ENCODE data around the gene ATRIP. TPM values are rescaled to one million over a fixed set of nuclear protein-coding genes. Genes with fewer than 3 reads are reported as not detected.

ATRIP gene
- total RNA-seq, 2 donors from 2014 or later, result 7.7 to 16.5 TPM

DNA sequence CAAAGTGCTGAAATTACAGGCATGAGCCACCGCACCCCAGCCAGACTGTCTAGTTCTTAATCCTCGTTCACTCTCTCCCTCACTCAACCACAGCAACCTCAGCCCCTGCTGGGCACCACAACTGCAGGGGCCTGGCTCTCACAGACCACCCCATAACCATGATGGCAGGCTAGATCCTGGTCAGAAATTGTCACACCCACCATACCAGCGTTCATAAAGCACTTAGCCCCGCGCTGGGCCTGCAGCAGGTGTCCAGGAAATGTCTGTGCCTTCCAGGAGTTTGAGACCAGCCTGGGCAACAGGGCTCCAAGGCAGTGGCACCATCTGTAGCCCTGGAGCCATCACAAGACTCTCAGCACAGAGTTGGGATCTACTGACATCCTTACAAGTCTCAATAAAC is 55.6 kb downstream of the ATRIP start:
- peaks cover 6% of the 10 kb centered on the region for H3K4me1 ChIP-seq (replicated peaks)
- no peaks in the 10 kb centered on the region for H3K9me3 ChIP-seq
- DNase-seq (ENCODE audit: low spot score), result no peak
- H3K27ac ChIP-seq, result peak overlapping the region; percentile 93 to 97
- 82% methylated on average over 5 of the region's 5 CpGs for WGBS
- intact Hi-C loops (cut with DNase I), result no loop called here
- no peak overlapping the region for H3K4me3 ChIP-seq
- TF ChIP-seq POLR2A (IDR thresholded peaks at IDR 0.05) (no peak), POLR2AphosphoS5 (IDR thresholded peaks at IDR 0.05) (no peak)
- TF ChIP-seq, protein P1, sequence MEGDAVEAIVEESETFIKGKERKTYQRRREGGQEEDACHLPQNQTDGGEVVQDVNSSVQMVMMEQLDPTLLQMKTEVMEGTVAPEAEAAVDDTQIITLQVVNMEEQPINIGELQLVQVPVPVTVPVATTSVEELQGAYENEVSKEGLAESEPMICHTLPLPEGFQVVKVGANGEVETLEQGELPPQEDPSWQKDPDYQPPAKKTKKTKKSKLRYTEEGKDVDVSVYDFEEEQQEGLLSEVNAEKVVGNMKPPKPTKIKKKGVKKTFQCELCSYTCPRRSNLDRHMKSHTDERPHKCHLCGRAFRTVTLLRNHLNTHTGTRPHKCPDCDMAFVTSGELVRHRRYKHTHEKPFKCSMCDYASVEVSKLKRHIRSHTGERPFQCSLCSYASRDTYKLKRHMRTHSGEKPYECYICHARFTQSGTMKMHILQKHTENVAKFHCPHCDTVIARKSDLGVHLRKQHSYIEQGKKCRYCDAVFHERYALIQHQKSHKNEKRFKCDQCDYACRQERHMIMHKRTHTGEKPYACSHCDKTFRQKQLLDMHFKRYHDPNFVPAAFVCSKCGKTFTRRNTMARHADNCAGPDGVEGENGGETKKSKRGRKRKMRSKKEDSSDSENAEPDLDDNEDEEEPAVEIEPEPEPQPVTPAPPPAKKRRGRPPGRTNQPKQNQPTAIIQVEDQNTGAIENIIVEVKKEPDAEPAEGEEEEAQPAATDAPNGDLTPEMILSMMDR (IDR thresholded peaks at IDR 0.05), result no peak
- H3K27me3 ChIP-seq (replicated peaks; ENCODE audit: insufficient read depth), result no peaks in the 10 kb centered on the region
- H3K36me3 ChIP-seq, result no peaks in the 10 kb centered on the region

DNA sequence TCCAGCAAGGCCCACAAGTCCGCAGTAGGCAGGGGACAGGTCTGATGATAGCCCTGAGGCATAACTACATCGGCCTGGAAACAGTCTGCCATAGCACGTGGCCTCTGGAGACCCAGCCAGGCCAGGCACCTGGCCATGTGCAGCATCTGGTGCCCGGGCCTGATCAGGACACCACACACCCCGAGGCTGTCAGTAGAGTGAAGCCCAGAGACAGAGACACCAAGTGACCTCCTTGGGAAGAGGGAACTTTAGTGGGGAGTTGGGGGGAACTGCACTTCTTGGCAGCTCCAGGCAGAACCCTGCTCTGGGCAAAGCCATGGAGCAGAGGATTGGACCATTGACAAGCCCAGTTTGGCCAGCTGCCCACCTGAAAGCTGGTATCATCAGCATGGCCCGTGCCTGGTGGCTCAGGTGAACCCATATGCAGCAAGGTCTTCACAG is 56.2 kb downstream of the ATRIP start:
- 27% methylated on average over 6 of the region's 6 CpGs for WGBS
- H3K27me3 ChIP-seq (replicated peaks; ENCODE audit: insufficient read depth), result no peaks in the 10 kb centered on the region
- TF ChIP-seq POLR2AphosphoS5 (IDR thresholded peaks at IDR 0.05), result peak; percentile 53
- TF ChIP-seq, protein P1 (IDR thresholded peaks at IDR 0.05), result no peak
- no peaks in the 10 kb centered on the region for H3K9me3 ChIP-seq
- peak; percentile 67 for DNase-seq (ENCODE audit: low spot score)
- no peaks in the 10 kb centered on the region for H3K36me3 ChIP-seq
- peaks cover 8% of the 10 kb centered on the region for H3K4me1 ChIP-seq (replicated peaks)
- H3K27ac ChIP-seq, result peak overlapping the region; percentile 93 to 97
- intact Hi-C loops (cut with DNase I), result no loop called here
- peak overlapping the region in 1 of 2 donors; percentile 77 for H3K4me3 ChIP-seq

DNA sequence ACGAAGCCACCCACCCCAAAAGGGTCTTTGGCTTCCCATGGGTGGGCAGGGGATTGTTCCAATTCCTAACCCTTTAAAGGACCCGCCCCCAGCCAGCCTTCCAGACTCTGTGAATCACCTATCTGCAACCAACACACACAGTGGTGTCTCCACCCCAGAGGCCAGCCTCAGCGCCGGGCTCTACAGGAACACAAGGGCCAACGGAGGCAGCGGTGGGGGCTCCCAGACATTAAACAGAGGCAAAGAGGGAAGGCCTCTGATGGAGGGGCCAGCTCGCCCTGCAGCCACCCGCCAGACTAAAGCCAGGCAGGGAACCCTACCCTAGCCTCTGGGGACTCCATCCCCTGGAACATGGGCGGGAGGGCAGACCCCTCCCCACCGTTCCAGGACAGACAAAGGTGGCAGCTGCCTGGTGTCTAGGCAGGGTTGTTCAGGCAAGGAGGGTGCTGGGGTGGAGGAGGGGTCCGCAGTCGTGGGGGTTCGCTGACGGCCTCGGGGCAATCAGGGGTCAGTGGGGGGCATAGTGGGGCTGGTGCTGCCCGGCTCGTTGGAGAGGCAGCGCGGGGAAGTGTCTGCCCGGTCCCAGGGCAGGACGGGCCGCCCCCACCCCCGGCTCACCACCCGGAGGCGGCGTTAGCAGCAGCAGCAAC is 57.0 kb downstream of the ATRIP start:
- Histone ChIP-seq H3K27me3 (replicated peaks; ENCODE audit: insufficient read depth) (no peaks in the 10 kb centered on the region), H3K4me3 (peak overlapping the region; percentile 74 to 77), H3K9me3 (no peaks in the 10 kb centered on the region), H3K4me1 (replicated peaks) (peaks cover 10% of the 10 kb centered on the region), H3K27ac (peak overlapping the region; percentile 93 to 97), H3K36me3 (no peaks in the 10 kb centered on the region)
- intact Hi-C loops (cut with DNase I), result no loop called here
- DNase-seq (ENCODE audit: low spot score), result peak; percentile 42
- TF ChIP-seq POLR2AphosphoS5 (IDR thresholded peaks at IDR 0.05), result no peak
- TF ChIP-seq POLR2A (IDR thresholded peaks at IDR 0.05), result peak; percentile 50
- TF ChIP-seq, protein P1 (IDR thresholded peaks at IDR 0.05), result no peak
- WGBS, result 6% methylated on average over 16 of the region's 26 CpGs

DNA sequence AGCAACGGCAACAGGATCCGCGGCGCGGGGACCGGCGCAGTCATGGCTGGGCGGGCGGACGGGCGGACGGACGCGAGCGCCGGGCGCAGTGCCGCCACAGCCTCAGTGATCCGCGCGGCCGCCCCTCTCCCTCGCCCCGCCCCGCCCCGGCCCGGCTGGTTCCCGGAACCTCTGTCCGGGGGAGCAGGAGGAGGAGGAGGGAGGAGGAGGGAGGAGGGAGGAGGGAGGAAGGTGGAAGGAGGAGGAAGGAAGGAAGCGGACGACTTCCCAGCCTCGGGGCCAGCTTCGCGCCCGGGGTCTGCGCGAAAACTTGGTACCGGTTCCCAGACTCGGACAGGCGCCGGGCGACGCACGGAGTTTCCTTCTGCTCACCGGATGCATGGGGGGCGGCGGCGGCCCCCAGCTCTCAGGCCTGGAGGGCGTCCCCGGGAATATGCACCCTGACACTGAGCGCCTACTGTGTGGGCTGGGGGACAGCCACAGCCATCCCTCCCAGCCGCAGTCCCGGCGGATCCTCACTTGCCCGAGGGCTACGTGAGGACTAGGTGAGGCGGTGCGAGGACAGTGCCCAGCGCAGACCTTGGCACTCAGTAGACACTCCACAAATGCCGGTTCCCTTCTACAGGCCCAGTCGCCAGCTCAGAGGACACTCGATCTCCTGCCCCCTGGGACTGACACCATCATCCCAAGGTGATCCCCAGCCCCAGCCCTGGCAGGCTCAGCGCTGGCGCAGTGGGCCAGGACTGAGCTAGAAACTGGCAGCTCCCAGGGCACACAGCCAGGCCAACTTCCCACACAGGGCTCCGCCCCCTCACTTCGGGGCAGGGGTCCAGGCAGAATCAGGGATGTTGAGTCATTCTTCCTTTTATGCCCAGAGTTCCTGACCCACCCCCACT is 57.8 kb downstream of the ATRIP start, which contains the start of gene SHISA5:
SHISA5 (minus strand) TSS at position 124 of the 896 bp plus-strand sequence; CDS start at position 44, 80 bp downstream.
- 1% methylated on average over 32 of the region's 66 CpGs for WGBS
- TF ChIP-seq POLR2A (IDR thresholded peaks at IDR 0.05) (peak; percentile 55), POLR2AphosphoS5 (IDR thresholded peaks at IDR 0.05) (peak; percentile 50)
- TF ChIP-seq, protein P1 (IDR thresholded peaks at IDR 0.05), result no peak
- intact Hi-C loops (cut with DNase I), result no loop called here
- Histone ChIP-seq H3K27me3 (replicated peaks; ENCODE audit: insufficient read depth) (no peaks in the 10 kb centered on the region), H3K36me3 (no peaks in the 10 kb centered on the region), H3K4me1 (replicated peaks) (peaks cover 10% of the 10 kb centered on the region), H3K4me3 (peak within 1 kb of the TSS; percentile 74 to 77), H3K27ac (peak within 1 kb of the TSS; percentile 93 to 97), H3K9me3 (no peaks in the 10 kb centered on the region)
- peak; percentile 74 for DNase-seq (ENCODE audit: low spot score)

Measured in prostate gland (tissue), 2 donors.